ENCODE results near the gene CROCC2. TPM values are rescaled to one million over a fixed set of nuclear protein-coding genes. Genes with fewer than 3 reads are reported as not detected.

Gene CROCC2
- total and polyA plus RNA-seq, 2 donors (not counting 1 experiment from before 2014, with no cell fraction given), result not detected

- Mint-ChIP-seq H3K27me3 (peaks cover 3% of the 10 kb centered on the region), H3K4me1 (peaks cover 3% of the 10 kb centered on the region), H3K27ac (no peak overlapping the region), H3K9me3 (ENCODE audit: insufficient read depth) (no peaks in the 10 kb centered on the region), H3K4me3 (no peak overlapping the region)
- no peak overlapping the region for H3K27ac ChIP-seq (ENCODE audit: low read length in 2 of 2)
- peaks cover 0 to 10% (median 0%) of the 10 kb centered on the region in 4 experiments for H3K27me3 ChIP-seq (replicated peaks in 1 of 4; ENCODE audit: control extremely low read depth in 1 of 4, control insufficient read depth in 3 of 4, insufficient read depth in 4 of 4, low read length in 3 of 4)
- no peak overlapping the region for H3K4me2 ChIP-seq (replicated peaks; ENCODE audit: low read depth, low read length, poor library complexity, severe bottlenecking)
- TF ChIP-seq EZH2 (IDR thresholded peaks at IDR 0.05; ENCODE audit: borderline replicate concordance, insufficient read depth, low read depth, low read length, poor library complexity, severe bottlenecking), result no peak
- TF ChIP-seq, protein P1, sequence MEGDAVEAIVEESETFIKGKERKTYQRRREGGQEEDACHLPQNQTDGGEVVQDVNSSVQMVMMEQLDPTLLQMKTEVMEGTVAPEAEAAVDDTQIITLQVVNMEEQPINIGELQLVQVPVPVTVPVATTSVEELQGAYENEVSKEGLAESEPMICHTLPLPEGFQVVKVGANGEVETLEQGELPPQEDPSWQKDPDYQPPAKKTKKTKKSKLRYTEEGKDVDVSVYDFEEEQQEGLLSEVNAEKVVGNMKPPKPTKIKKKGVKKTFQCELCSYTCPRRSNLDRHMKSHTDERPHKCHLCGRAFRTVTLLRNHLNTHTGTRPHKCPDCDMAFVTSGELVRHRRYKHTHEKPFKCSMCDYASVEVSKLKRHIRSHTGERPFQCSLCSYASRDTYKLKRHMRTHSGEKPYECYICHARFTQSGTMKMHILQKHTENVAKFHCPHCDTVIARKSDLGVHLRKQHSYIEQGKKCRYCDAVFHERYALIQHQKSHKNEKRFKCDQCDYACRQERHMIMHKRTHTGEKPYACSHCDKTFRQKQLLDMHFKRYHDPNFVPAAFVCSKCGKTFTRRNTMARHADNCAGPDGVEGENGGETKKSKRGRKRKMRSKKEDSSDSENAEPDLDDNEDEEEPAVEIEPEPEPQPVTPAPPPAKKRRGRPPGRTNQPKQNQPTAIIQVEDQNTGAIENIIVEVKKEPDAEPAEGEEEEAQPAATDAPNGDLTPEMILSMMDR (IDR thresholded peaks at IDR 0.05), result no peak
- no peaks in the 10 kb centered on the region for H3K79me2 ChIP-seq (ENCODE audit: control insufficient read depth, insufficient read depth, low read length)
- H4K20me1 ChIP-seq (ENCODE audit: control insufficient read depth, insufficient read depth, low read length, poor library complexity, severe bottlenecking), result no peaks in the 10 kb centered on the region
- peaks cover 0 to 4% of the 10 kb centered on the region in 2 donors for H3K4me1 ChIP-seq (ENCODE audit: control insufficient read depth in 2 of 2, insufficient read depth in 2 of 2, low read length in 2 of 2)
- ChIA-PET POLR2A (interaction anchor here (0.6 kb wide), 1 partner anchor 91 kb away, joined by 3 read pairs; no protein-coding TSS in a partner anchor), CTCF (interaction anchor here (0.9 to 3.5 kb wide), 2 partner anchors 85 to 168 kb away, joined by 3 to 33 read pairs; partner anchors contain the start of genes PASK and PPP1R7)
- H3K9me3 ChIP-seq (ENCODE audit: control extremely low read depth in 1 of 3, control insufficient read depth in 2 of 3, insufficient read depth in 1 of 3, low read length in 2 of 3), result no peaks in the 10 kb centered on the region
- intact Hi-C loops (cut with micrococcal nuclease), result loop anchor here (5.0 kb wide), 2 partner anchors 60 to 170 kb away; partner anchors contain the start of gene PPP1R7
- no peaks in the 10 kb centered on the region for H3K36me3 ChIP-seq (replicated peaks in 1 of 2; ENCODE audit: control extremely low read depth in 1 of 2, control insufficient read depth in 1 of 2, extremely low read depth in 1 of 2, insufficient read depth in 2 of 2, low read length in 1 of 2)
- H3K4me3 ChIP-seq (ENCODE audit: control extremely low read depth in 1 of 5, extremely low read depth in 1 of 5, insufficient read depth in 1 of 5, low read depth in 2 of 5, low read length in 4 of 5), result no peak overlapping the region
- H3K9ac ChIP-seq (ENCODE audit: low read length), result no peak overlapping the region
- 91% methylated on average over 25 of the region's 25 CpGs for WGBS (ENCODE audit: insufficient coverage)
- DNase-seq (no peak), ATAC-seq (ENCODE audit: low read depth) (no peak)
- no peak overlapping the region for H2AFZ ChIP-seq (ENCODE audit: insufficient read depth, low read depth, low read length, poor library complexity, severe bottlenecking)
These were observed 76.0 kb downstream of the CROCC2 start for GRCh38 chr2:240981871-240982800.

Measured in B cell (primary cell).